Activated T-cell treated with anti-CD3 and anti-CD28 coated beads, Interleukin-2, amount 50 U/mL, for 72 hours (primary cell): ENCODE data around the gene PCNA. TPM values are rescaled to one million over a fixed set of nuclear protein-coding genes. Genes with fewer than 3 reads are reported as not detected.

Source experiments
- ATAC-seq, 2 donors: fragments of 150-1000 bp; cut with Tn5 transposase; replicated peaks in 1 of 2; 2 replicates each; pipeline ENCODE4 v1.10.0; 2021; ENCODE audit warnings: moderate library complexity in 2 of 2, mild to moderate bottlenecking in 1 of 2
- DNase-seq, 2 donors: peaks; one replicate each; pipeline ENCODE4 v3.0.0; 2021 to 2022; ENCODE audit warnings: mixed read lengths in 1 of 2
- H3K27ac Mint-ChIP-seq: one replicate; pipeline ENCODE4 v1.8.0; 2022; ENCODE audit warnings: mild to moderate bottlenecking, moderate library complexity, mixed read lengths
- H3K27me3 Mint-ChIP-seq: one replicate; pipeline ENCODE4 v1.8.0; 2022; ENCODE audit warnings: low read depth, mixed read lengths
- H3K36me3 Mint-ChIP-seq, 2 donors: one replicate each; pipeline ENCODE4 v1.8.0; 2022; ENCODE audit warnings: mixed read lengths in 2 of 2, mild to moderate bottlenecking in 1 of 2; ENCODE audit not compliant: insufficient read depth in 2 of 2
- H3K4me1 Mint-ChIP-seq: one replicate; pipeline ENCODE4 v1.8.0; 2022; ENCODE audit warnings: low read depth, mixed read lengths
- H3K4me3 Mint-ChIP-seq, 2 donors: one replicate each; pipeline ENCODE4 v1.8.0; 2022; ENCODE audit warnings: mild to moderate bottlenecking in 2 of 2, mixed read lengths in 2 of 2, moderate library complexity in 2 of 2
- H3K9me3 Mint-ChIP-seq, 2 donors: one replicate each; pipeline ENCODE4 v1.8.0; 2022; ENCODE audit warnings: mixed read lengths in 2 of 2
- total RNA-seq, 2 donors: library from RNA; stranded (reverse); gene quantifications; one replicate each; pipeline ENCODE4 v1.2.3, GENCODE V29; 2022

The PCNA gene
- total RNA-seq, 2 donors from 2014 or later = 383 to 474 TPM

DNA sequence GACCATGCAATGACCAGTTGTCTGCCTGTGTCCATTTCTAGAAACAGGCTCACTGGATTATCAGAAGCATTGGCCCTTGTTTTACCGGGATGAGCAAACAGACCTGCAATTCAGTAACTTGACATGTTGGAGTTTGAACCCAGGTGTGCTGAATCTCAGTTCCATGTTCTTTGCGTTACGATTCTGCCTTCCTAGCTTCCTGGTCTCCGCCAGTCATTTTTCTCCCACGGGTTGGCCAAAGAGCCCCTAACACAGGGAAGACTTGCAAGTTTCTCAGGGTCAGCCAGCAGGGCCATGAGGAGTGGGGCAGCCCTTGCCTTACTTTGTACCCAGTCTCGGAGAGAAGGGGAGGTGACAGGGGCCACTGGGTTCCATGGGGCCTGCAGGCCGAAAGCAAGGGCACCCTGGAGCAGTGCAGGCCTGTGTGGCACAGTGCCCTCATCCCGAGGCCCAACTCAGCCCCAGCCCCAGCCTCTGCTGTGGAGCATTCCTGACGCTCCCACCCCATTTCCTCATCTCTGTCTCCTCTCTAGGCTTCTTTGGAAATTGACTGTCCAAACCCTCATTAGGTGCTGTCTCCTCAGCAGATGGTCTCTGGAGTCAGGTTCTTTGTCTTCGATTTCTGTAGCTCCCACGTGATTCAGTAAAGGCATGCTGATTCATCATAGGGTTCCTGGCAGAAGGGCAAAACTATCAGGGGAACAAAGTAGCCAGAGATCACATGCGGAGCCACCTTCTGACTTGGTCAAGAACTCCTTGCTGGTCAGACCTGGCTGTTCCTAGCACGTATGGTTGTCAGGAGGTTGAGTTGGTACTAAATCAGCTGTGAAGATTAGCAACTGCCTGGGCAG lies 30.7 kb upstream of the PCNA start:
- Mint-ChIP-seq H3K4me3 (no peak overlapping the region), H3K27ac (no peak overlapping the region), H3K36me3 (peaks cover 1 to 3% of the 10 kb centered on the region in 2 donors), H3K27me3 (no peaks in the 10 kb centered on the region), H3K9me3 (no peaks in the 10 kb centered on the region), H3K4me1 (peaks cover 73% of the 10 kb centered on the region)
- no peak for DNase-seq
- no peak for ATAC-seq

DNA sequence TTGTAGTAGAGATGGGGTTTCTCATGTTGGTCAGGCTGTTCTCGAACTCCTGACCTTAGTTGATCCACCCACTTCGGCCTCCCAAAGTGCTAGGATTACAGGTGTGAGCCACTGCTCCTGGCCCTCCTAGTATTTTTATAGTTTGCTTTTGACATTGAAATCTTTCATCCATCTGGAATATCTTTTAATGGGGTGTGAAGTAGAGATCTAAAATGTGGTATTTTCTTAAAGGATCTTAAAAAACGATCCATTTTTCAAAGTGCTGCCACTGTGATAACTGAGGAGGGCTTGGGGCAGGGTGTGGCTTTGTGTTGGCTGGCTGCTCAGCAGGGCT lies 30.1 kb upstream of the PCNA start:
- H3K4me3 Mint-ChIP-seq = no peak overlapping the region
- no peaks in the 10 kb centered on the region for H3K27me3 Mint-ChIP-seq
- no peak overlapping the region for H3K27ac Mint-ChIP-seq
- peaks cover 70% of the 10 kb centered on the region for H3K4me1 Mint-ChIP-seq
- no peaks in the 10 kb centered on the region for H3K9me3 Mint-ChIP-seq
- ATAC-seq (no peak), DNase-seq (no peak)
- peaks cover 2 to 4% of the 10 kb centered on the region in 2 donors for H3K36me3 Mint-ChIP-seq

DNA sequence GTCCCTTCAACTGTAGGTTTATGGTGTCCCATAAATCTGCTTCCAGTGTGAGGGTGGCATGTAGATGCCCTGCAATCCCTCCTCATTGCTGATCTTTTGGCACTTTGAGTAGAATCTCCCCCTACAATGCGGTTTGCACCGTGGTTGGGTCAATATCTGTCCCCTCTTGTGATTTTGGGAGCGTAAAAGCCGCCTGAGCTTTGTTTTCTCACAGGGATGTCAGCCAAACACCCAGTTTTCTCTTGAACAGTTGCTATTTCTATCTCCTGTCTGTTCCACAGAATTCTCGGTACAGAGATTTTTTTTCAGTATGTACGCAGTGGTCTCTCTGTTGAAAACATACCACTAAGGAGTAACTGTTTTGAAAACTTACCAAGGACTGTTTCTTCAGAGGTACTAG lies 28.8 kb upstream of the PCNA start:
- DNase-seq (no peak), ATAC-seq (no peak)
- Mint-ChIP-seq H3K4me3 (no peak overlapping the region), H3K4me1 (peaks cover 63% of the 10 kb centered on the region), H3K27me3 (no peaks in the 10 kb centered on the region), H3K27ac (no peak overlapping the region), H3K9me3 (no peaks in the 10 kb centered on the region), H3K36me3 (peaks cover 2 to 6% of the 10 kb centered on the region in 2 donors)

DNA sequence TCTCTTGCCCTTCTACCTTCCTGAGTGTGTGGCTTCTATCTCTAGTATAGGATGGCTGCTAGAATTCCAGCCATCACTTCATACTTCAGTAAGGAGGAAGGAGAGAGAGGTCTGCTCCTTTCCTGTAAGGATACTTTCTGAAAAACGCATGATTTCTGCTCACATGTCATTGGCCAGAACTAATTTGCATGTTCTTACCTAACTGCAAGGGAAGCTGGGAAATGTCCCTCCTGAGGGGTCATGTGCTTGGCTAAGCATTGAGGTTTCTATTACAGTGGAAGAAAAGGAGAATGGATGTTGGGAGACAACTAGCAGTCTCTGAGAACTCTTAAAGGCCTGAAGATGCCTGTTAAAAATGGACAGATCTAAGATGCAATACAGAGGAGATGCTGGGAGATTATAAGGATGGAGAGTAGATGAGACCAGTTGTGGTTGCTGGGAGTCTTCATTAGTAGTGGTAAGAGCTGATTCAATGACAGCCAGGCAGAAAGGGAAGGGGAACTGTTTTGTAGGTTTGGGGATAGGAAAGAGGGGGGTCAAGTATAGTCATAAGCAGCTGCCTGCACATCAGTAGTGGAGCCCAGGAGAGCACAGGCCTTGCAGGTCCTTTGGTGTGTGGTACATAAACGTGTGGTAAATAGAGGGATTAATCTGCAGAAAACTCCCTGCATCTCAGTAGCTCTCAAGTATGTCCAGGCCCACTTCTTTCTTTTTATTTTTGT lies 27.3 kb upstream of the PCNA start:
- peaks cover 2 to 6% of the 10 kb centered on the region in 2 donors for H3K36me3 Mint-ChIP-seq
- ATAC-seq (no peak), DNase-seq (no peak)
- no peak overlapping the region for H3K27ac Mint-ChIP-seq
- no peak overlapping the region for H3K4me3 Mint-ChIP-seq
- H3K4me1 Mint-ChIP-seq = peaks cover 61% of the 10 kb centered on the region
- H3K9me3 Mint-ChIP-seq = no peaks in the 10 kb centered on the region
- H3K27me3 Mint-ChIP-seq = no peaks in the 10 kb centered on the region

DNA sequence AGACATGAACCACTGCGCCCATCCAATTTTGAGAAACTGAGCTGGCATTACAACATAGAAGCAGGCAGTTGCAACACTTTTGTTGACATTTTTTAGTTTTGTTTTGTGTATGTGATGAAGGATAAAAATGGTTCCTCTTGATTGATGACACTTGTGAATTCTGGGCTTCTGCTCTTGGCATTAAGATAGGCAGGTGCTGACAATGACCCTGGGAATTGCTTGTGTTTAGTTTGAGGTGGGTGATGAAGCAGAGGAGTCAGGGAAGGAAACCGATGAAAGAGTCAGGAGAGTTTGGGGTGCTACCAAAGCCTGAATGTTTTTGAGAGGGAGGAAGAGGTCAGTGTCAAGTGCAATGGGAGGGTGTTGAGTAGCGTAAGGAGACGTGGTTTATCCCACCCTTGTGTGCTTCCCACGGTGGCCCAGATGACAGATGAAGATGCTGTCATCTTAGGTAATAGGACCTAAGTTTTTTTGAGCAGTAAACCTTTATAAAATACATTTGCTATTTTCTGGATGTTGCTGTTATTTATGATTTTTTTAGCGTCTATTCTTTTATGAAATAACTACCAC lies 26.4 kb upstream of the PCNA start:
- no peak for ATAC-seq
- Mint-ChIP-seq H3K9me3 (no peaks in the 10 kb centered on the region), H3K27me3 (no peaks in the 10 kb centered on the region), H3K4me1 (peaks cover 67% of the 10 kb centered on the region), H3K27ac (peak overlapping the region; percentile 4), H3K36me3 (peaks cover 2 to 6% of the 10 kb centered on the region in 2 donors), H3K4me3 (no peak overlapping the region)
- no peak for DNase-seq

DNA sequence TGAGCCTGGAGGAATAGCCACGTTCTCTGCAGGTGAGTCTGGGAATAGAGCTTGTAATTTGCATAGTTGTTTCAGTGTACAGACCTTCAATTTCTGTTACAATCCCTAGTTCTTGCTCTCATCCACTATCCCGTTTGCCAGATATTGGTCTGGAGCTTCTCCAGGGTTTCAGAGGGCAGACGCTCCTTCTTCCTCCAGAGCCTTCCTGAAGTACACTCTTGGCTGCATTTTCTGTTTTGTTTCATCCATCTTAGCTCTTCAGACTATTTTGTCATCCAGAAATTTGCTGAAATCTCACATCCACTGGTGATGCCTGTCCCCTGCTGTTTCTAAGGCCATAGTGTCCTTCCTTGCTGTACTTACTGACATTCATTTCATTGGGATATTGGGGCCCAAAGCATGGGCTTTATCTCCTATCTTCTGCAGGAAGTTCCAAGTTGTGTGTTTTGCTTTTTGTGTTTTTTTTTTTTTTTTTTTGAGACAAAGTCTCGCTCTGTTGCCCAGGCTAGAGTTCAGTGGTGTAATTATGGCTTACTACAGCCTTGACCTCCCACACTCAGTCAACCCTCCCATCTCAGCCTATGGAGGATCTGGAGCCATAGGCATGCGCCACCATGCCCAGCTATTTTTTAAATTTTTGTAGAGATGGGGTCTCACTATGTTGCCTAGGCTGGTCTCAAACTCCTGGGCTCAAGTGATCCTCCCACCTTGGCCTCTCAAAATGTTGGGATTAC lies 25.8 kb upstream of the PCNA start:
- Mint-ChIP-seq H3K4me3 (no peak overlapping the region), H3K36me3 (peaks cover 2 to 6% of the 10 kb centered on the region in 2 donors), H3K9me3 (no peaks in the 10 kb centered on the region), H3K27me3 (no peaks in the 10 kb centered on the region), H3K4me1 (peaks cover 69% of the 10 kb centered on the region), H3K27ac (peak overlapping the region; percentile 89)
- ATAC-seq (no peak), DNase-seq (no peak)

DNA sequence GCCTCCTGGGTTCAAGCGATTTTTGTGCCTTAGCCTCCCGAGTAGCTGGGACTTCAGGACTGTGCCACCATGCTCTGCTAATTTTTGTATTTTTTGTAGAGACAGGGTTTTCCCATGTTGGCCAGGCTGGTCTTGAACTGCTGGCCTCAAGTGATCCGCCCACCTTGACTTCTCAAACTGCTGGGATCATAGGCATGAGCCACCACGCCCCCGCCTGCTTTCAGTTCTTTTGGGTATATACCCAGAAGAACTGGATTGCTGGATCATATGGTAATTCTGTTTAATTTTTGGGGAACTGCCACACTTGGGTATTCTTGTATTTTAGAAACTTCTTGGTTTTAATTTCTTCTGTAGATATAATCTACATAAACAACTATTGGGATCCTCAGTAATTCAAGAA lies 24.1 kb upstream of the PCNA start:
- no peaks in the 10 kb centered on the region for H3K27me3 Mint-ChIP-seq
- peak overlapping the region; percentile 95 for H3K27ac Mint-ChIP-seq
- no peaks in the 10 kb centered on the region for H3K9me3 Mint-ChIP-seq
- peak overlapping the region in 1 of 2 donors; percentile 63 for H3K4me3 Mint-ChIP-seq
- ATAC-seq (peak in 1 of 2 donors; percentile 20), DNase-seq (peak in 1 of 2 donors; percentile 13)
- H3K4me1 Mint-ChIP-seq = peaks cover 71% of the 10 kb centered on the region
- peaks cover 2 to 6% of the 10 kb centered on the region in 2 donors for H3K36me3 Mint-ChIP-seq

DNA sequence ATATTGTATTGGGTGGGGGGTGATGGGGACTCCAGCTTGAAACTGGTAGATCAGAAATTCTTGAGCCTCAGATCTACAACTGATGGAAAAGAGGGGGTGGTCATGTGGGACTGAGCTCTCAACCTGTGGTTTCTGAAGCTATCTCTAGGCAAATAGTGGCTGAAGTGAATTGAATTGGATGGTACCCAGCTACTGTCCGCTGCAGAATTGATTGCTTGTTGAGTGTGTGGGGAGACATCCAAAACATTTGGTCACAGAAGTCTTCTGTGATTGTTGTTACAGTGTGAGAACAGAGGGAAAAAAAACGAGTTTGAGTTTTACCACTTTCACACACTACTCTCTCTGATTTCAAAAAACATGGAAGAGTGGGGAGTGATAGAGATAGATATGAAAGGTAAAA lies 21.9 kb upstream of the PCNA start:
- Mint-ChIP-seq H3K9me3 (no peaks in the 10 kb centered on the region), H3K36me3 (peaks cover 2 to 6% of the 10 kb centered on the region in 2 donors), H3K27ac (no peak overlapping the region), H3K4me3 (no peak overlapping the region), H3K27me3 (no peaks in the 10 kb centered on the region), H3K4me1 (peaks cover 61% of the 10 kb centered on the region)
- no peak for DNase-seq
- ATAC-seq = no peak

DNA sequence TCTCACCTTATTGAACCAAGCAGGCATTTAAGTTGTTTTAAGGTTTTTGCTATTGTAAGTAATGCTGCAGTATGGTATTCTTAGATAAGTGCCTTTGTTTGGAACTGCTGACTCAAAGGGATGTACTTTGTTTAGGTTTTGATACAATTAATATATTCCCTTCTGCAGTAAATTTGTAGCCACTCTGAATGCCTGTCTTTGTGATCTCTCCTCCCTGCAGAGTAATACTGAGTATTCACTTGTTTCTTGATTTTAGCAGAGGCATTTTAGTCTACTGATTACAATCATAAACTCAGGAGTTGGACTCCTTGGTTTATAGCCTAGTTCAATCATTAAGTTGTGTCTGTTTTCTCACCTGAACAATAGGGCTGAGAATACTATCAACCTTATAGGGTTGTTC lies 20.4 kb upstream of the PCNA start:
- Mint-ChIP-seq H3K27ac (no peak overlapping the region), H3K36me3 (peaks cover 0 to 2% of the 10 kb centered on the region in 2 donors), H3K4me1 (peaks cover 61% of the 10 kb centered on the region), H3K9me3 (no peaks in the 10 kb centered on the region), H3K27me3 (no peaks in the 10 kb centered on the region), H3K4me3 (no peak overlapping the region)
- DNase-seq (no peak), ATAC-seq (no peak)

DNA sequence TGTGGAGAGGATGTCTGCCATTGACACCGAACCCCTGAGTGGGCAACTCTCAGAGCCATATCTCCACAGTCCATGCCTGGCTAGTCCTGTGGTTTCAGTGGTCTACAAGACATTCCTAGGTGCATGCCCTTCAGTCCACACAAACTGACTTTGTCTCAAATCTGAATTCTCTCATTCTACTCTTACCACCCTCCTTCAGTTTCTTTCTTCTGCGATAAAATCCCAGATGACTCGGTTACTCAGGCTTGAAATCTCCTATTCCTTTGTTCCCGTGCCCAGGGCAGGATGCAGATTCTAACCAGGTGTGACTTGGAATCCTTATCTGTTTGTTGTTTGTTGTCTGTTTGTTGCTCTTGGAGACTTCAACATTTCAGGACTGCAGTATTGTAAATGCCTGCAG lies 16.3 kb upstream of the PCNA start:
- peaks cover 40% of the 10 kb centered on the region for H3K4me1 Mint-ChIP-seq
- H3K27me3 Mint-ChIP-seq = no peaks in the 10 kb centered on the region
- H3K4me3 Mint-ChIP-seq = no peak overlapping the region
- no peaks in the 10 kb centered on the region for H3K36me3 Mint-ChIP-seq
- no peak overlapping the region for H3K27ac Mint-ChIP-seq
- no peaks in the 10 kb centered on the region for H3K9me3 Mint-ChIP-seq
- DNase-seq = no peak
- ATAC-seq = no peak

DNA sequence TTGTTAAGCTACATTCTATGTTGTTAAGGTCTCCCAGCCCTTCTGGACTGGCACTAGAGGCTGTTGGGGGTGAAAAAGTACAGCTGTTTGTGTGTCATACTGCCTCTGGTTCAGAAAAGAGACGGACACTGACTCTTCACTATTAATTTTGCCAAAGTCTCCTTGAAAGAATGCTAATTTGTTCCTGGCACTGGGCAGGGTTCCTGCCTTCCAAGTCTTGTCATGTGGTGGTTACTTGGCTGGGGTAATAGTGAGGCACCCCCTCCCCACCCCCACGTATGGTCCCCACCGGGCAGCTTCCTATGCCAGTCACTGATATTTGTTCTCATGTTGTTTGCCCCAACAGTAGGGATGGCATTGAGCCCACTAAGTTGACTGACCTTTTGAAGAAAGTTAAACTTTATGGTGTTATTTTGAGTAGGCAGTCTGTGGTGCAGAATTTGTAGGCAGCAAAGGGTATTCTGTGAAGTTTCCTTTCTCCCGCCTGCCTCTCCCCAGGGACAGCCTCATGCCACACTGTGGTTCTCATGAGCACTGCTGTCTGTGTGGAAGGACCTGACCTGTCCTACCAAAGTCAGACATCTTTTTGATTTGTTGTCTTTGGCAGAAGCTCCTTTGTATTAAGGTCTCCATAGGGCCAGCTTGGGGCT lies 15.7 kb upstream of the PCNA start:
- ATAC-seq = no peak
- no peak for DNase-seq
- H3K27me3 Mint-ChIP-seq = no peaks in the 10 kb centered on the region
- H3K9me3 Mint-ChIP-seq = no peaks in the 10 kb centered on the region
- H3K27ac Mint-ChIP-seq = no peak overlapping the region
- H3K4me3 Mint-ChIP-seq = no peak overlapping the region
- peaks cover 36% of the 10 kb centered on the region for H3K4me1 Mint-ChIP-seq
- no peaks in the 10 kb centered on the region for H3K36me3 Mint-ChIP-seq

DNA sequence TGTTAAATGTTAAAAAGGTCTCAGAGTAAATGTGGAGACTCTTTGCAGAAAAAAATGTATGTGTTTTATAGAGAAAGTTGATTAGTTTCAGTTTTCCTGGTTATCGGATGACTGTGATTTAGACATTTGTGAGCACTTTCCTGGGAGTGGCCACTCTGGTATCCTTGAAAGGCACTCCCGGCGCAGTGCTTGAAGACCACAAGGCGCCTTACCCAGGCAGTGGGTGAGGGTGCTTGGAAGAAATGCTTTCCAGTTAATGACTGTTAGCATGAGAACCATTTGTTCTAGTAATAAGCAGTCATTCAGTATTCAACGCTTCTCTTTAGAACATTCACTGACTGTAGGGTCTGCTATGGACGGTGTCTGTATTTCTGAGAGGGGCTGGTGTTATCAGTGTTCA lies 14.2 kb upstream of the PCNA start:
- Mint-ChIP-seq H3K27ac (no peak overlapping the region), H3K36me3 (no peaks in the 10 kb centered on the region), H3K4me3 (no peak overlapping the region), H3K4me1 (peaks cover 27% of the 10 kb centered on the region), H3K27me3 (no peaks in the 10 kb centered on the region), H3K9me3 (no peaks in the 10 kb centered on the region)
- ATAC-seq (no peak), DNase-seq (no peak)
